IPS-20b (cell line): Measurements from ENCODE around the gene WDR3.
"Not testable (repeated sequence)": the region's sequence is repeated elsewhere in the genome, so short reads cannot be mapped to it uniquely, and the experiment has no call there.

ENCODE experiments used
- H3K27ac ChIP-seq: one replicate; pipeline ENCODE4 v1.5.1; 2013; ENCODE audit warnings: low read length
- H3K27me3 ChIP-seq: 2 replicates; pipeline ENCODE4 v1.6.1; 2013; ENCODE audit warnings: mild to moderate bottlenecking, low read length, inconsistent platforms; ENCODE audit not compliant: insufficient read depth
- H3K36me3 ChIP-seq: 2 replicates; pipeline ENCODE4 v1.6.1; 2013; ENCODE audit warnings: low read depth, mild to moderate bottlenecking, inconsistent platforms, low read length, moderate library complexity; ENCODE audit not compliant: insufficient read depth
- H3K4me1 ChIP-seq: 2 replicates; pipeline ENCODE4 v1.6.1; 2013; ENCODE audit warnings: mild to moderate bottlenecking, control low read depth, inconsistent platforms, low read length, moderate library complexity; ENCODE audit not compliant: insufficient read depth
- H3K4me3 ChIP-seq: 2 replicates; pipeline ENCODE4 v1.5.1; 2013; ENCODE audit warnings: mild to moderate bottlenecking, low read length, inconsistent platforms
- H3K9ac ChIP-seq: 2 replicates; pipeline ENCODE4 v1.6.1; 2013; ENCODE audit warnings: low read depth, mild to moderate bottlenecking, inconsistent platforms, low read length, moderate library complexity
- H3K9me3 ChIP-seq: 2 replicates; pipeline ENCODE4 v1.6.1; 2013; ENCODE audit warnings: mild to moderate bottlenecking, low read depth, low read length, inconsistent platforms; ENCODE audit not compliant: insufficient read depth

Gene WDR3

GRCh38 chr1:117905019-117905418 lies 24.5 kb upstream of the WDR3 start:
- no peaks in the 10 kb centered on the region for H3K4me1 ChIP-seq
- H3K27me3 ChIP-seq = no peaks in the 10 kb centered on the region
- no peak overlapping the region for H3K4me3 ChIP-seq
- H3K27ac ChIP-seq = no peak overlapping the region
- H3K9ac ChIP-seq = no peak overlapping the region
- H3K9me3 ChIP-seq = no peaks in the 10 kb centered on the region
- H3K36me3 ChIP-seq = peaks cover 63% of the 10 kb centered on the region

- Histone ChIP-seq H3K4me1 (no peaks in the 10 kb centered on the region), H3K9ac (no peak overlapping the region), H3K9me3 (no peaks in the 10 kb centered on the region), H3K27me3 (no peaks in the 10 kb centered on the region), H3K27ac (no peak overlapping the region), H3K4me3 (no peak overlapping the region), H3K36me3 (peaks cover 64% of the 10 kb centered on the region)
Measured at GRCh38 chr1:117911051-117911450, 18.5 kb upstream of the WDR3 start.

- H3K4me1 ChIP-seq = no peaks in the 10 kb centered on the region
- H3K4me3 ChIP-seq = no peak overlapping the region
- no peak overlapping the region for H3K9ac ChIP-seq
- H3K36me3 ChIP-seq = peaks cover 49% of the 10 kb centered on the region
- H3K27ac ChIP-seq = no peak overlapping the region
- H3K9me3 ChIP-seq = no peaks in the 10 kb centered on the region
- no peaks in the 10 kb centered on the region for H3K27me3 ChIP-seq
Measured at GRCh38 chr1:117919376-117919775, 10.2 kb upstream of the WDR3 start.

- no peaks in the 10 kb centered on the region for H3K9me3 ChIP-seq
- no peak overlapping the region for H3K9ac ChIP-seq
- no peak overlapping the region for H3K4me3 ChIP-seq
- H3K4me1 ChIP-seq = peaks cover 2% of the 10 kb centered on the region
- H3K27me3 ChIP-seq = no peaks in the 10 kb centered on the region
- H3K36me3 ChIP-seq = peaks cover 29% of the 10 kb centered on the region
- H3K27ac ChIP-seq = no peak overlapping the region
Measured at GRCh38 chr1:117921991-117922390, 7.5 kb upstream of the WDR3 start.

- not testable (repeated sequence) for H3K4me3 ChIP-seq, H3K9me3 ChIP-seq, H3K27me3 ChIP-seq, H3K9ac ChIP-seq, H3K27ac ChIP-seq, H3K4me1 ChIP-seq
- peaks cover 22% of the 10 kb centered on the region for H3K36me3 ChIP-seq
Measured at GRCh38 chr1:117922717-117923116, 6.8 kb upstream of the WDR3 start.

GRCh38 chr1:117925981-117926380 lies 3.6 kb upstream of the WDR3 start:
- Histone ChIP-seq H3K4me1 (peaks cover 8% of the 10 kb centered on the region), H3K27me3 (no peaks in the 10 kb centered on the region), H3K9ac (no peak overlapping the region), H3K4me3 (no peak overlapping the region), H3K9me3 (no peaks in the 10 kb centered on the region), H3K27ac (no peak overlapping the region), H3K36me3 (no peaks in the 10 kb centered on the region)

GRCh38 chr1:117928881-117929342 lies 627 bp upstream of the WDR3 start:
- H3K27ac ChIP-seq = no peak overlapping the region
- H3K36me3 ChIP-seq = peaks cover 8% of the 10 kb centered on the region
- H3K4me3 ChIP-seq = peak overlapping the region; percentile 97
- peak overlapping the region; percentile 80; the same call in 1 of the 2 replicates for H3K9ac ChIP-seq
- no peaks in the 10 kb centered on the region for H3K27me3 ChIP-seq
- peaks cover 8% of the 10 kb centered on the region for H3K4me1 ChIP-seq
- H3K9me3 ChIP-seq = no peaks in the 10 kb centered on the region

GRCh38 chr1:117930173-117930447 lies 571 bp downstream of the WDR3 start:
- H3K4me3 ChIP-seq = peak overlapping the region; percentile 97
- H3K36me3 ChIP-seq = peaks cover 20% of the 10 kb centered on the region
- H3K27me3 ChIP-seq = no peaks in the 10 kb centered on the region
- peak overlapping the region; percentile 90 for H3K9ac ChIP-seq
- no peaks in the 10 kb centered on the region for H3K9me3 ChIP-seq
- H3K4me1 ChIP-seq = peaks cover 8% of the 10 kb centered on the region
- H3K27ac ChIP-seq = no peak overlapping the region

GRCh38 chr1:117930484-117930883 lies 945 bp downstream of the WDR3 start:
- no peaks in the 10 kb centered on the region for H3K27me3 ChIP-seq
- H3K4me1 ChIP-seq = peaks cover 8% of the 10 kb centered on the region
- H3K36me3 ChIP-seq = peaks cover 23% of the 10 kb centered on the region
- peak overlapping the region; percentile 97 for H3K4me3 ChIP-seq
- H3K9ac ChIP-seq = peak overlapping the region; percentile 90
- no peaks in the 10 kb centered on the region for H3K9me3 ChIP-seq
- H3K27ac ChIP-seq = no peak overlapping the region

GRCh38 chr1:117932576-117932975 lies 3.0 kb downstream of the WDR3 start:
- no peaks in the 10 kb centered on the region; the same call in 1 of the 2 replicates for H3K4me1 ChIP-seq
- H3K27ac ChIP-seq = no peak overlapping the region
- no peak overlapping the region for H3K4me3 ChIP-seq
- no peaks in the 10 kb centered on the region for H3K27me3 ChIP-seq
- peaks cover 44% of the 10 kb centered on the region for H3K36me3 ChIP-seq
- no peak overlapping the region for H3K9ac ChIP-seq
- no peaks in the 10 kb centered on the region for H3K9me3 ChIP-seq

GRCh38 chr1:117933769-117934168 lies 4.2 kb downstream of the WDR3 start:
- Histone ChIP-seq H3K27ac (no peak overlapping the region), H3K9ac (no peak overlapping the region), H3K9me3 (no peaks in the 10 kb centered on the region), H3K27me3 (no peaks in the 10 kb centered on the region), H3K4me3 (no peak overlapping the region), H3K36me3 (peaks cover 56% of the 10 kb centered on the region), H3K4me1 (no peaks in the 10 kb centered on the region; the same call in 1 of the 2 replicates)

GRCh38 chr1:117942293-117942692 lies 12.8 kb downstream of the WDR3 start:
- Histone ChIP-seq H3K27me3 (no peaks in the 10 kb centered on the region), H3K9ac (no peak overlapping the region), H3K27ac (no peak overlapping the region), H3K36me3 (peaks cover 99% of the 10 kb centered on the region), H3K4me1 (no peaks in the 10 kb centered on the region), H3K9me3 (no peaks in the 10 kb centered on the region), H3K4me3 (no peak overlapping the region)

- H3K4me1 ChIP-seq = no peaks in the 10 kb centered on the region
- peaks cover 100% of the 10 kb centered on the region for H3K36me3 ChIP-seq
- H3K4me3 ChIP-seq = no peak overlapping the region
- H3K9ac ChIP-seq = no peak overlapping the region
- no peaks in the 10 kb centered on the region for H3K9me3 ChIP-seq
- no peaks in the 10 kb centered on the region for H3K27me3 ChIP-seq
- H3K27ac ChIP-seq = no peak overlapping the region
Measured at GRCh38 chr1:117952386-117952785, 22.8 kb downstream of the WDR3 start.
